CD4-positive, alpha-beta T cell treated with Interleukin-15 for 4 hours (primary cell): ENCODE data around the gene KDELR1.

ENCODE experiments used
- DNase-seq: peaks from one replicate; pipeline ENCODE4 v3.0.0-alpha.2; 2020; ENCODE audit warnings: low spot score

Gene KDELR1

DNA sequence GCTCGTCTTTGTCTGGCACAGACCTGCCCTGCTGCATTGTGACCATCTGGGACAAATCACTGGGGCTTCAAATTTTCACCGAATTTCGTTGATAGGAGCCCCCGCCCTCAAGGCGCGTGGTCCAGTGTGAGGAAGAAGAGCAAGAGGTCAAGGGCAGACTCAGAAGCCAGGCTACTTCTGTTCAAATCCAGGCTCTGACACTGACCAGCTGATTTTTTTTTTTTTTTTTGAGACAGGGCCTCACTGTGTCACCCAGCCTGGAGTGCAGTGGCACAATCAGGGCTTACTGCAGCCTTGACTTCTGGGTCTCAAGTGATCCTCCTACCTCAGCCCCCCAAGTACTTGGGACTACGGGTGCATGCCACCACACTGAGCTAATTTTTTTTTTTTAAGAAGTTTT, 20.0 kb downstream of the KDELR1 start:
- no peak for DNase-seq

DNA sequence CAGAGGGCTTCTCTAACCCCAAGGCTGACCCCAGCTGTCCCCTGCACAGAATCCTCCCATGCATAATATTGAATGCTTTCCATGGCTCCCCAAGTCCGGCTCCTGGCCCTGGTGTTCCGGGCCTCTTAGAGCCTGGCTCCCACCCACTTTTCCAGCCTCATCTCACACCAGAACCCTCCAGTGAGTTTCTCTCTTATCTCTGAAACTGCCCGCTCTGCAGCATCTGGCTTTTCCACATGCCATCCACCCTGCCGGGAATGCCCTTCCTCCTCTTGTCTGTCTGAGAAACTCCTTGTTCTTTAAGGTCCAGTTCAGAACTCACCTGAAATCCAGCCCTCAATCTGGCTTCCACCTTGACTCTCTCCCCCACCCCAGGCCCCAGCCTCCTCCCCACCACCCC, 20.4 kb downstream of the KDELR1 start:
- DNase-seq, result no peak

DNA sequence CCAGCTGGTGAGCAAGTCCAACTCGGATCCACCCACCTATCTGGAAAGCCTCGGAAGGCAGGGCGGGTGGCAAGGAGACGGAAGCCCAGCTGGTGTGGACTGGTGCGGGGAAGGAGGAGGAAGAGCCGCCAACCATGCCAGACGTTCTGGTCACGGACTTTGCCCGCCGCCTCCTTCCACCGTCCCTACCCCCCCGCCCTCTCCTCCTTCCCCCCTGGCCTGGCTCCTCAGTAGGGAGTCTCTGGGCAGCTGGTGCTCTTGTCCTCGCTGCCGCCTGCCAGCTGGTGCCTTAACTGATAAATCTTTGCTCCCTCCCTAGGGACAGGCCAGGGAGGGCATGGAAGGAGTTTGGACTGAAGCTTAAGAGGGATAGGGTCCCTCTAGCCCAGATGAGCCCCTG, 22.4 kb downstream of the KDELR1 start:
- no peak for DNase-seq

DNA sequence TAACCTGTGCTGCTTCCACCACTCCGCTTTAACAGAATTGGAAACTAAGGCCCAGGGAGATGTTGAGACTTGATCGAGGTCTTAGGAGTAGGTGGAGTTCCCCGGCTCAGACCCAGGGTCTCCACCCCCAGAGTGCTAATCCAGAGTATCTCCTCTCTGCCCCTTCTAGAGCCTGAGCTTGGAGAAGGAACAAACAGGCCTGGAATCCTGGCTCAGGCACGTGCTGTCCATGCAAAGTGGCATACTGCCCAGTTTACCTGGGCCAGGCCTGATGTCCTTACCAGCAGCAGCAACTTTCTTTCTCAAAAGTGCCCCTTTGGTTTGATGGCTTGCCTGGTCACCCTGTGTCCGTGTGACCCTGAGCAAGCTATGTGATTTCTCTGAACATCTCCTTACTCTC, 23.5 kb downstream of the KDELR1 start:
- DNase-seq, result no peak

DNA sequence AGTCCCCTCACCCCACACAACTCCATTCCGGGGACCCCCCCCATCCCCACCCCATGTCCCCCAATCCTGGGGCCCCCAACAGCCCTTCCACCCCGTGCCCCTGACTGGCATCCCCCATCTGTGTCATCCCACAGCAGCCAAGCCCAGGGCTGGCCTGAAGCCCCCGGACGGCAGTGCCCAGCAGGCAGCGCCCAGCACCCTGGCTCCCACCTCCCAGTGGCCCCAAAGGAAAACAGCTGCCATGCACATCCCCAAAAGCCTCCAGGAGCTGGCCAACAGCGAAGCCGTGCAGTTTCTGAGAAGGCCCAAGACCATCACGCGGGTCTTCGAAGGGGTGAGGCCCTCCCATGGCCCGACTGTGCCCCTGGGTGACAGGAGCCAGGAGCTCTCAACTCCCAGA, 25.7 kb downstream of the KDELR1 start:
- no peak for DNase-seq

DNA sequence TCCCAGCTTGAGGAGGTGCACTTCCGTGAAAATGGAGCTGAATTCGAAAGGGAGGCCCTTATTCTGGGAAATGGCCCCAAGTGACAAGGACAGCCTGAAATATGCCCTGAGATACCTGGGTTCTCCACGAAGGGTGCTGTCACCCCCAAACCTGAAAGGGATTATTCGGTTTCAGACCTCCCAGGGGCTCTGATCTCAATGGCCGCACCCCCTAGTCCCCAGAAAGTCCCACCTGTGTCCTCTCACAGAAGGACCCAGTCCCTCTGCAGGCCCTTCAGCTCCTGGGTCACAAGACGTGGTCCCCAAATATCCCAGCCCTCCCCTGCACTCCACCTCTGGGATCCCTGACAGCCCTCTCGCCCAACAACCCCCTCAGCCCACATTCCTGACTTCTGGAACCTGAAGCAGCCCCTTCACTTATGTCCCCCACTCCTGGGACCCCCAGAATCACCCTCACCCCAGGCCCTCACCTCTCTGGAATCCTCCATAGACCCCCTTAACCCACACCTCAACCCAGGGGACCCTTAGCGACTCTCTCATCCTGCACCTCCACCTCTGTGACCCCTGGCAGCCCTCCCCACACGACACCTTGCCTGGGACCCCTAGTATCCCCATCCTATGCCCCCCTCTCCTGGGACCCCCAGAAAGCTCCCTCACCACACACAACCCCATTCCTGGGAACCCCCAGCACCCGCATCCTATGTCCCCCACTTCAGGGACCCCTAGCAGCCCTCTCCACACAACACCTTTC, 26.6 kb downstream of the KDELR1 start:
- DNase-seq, result no peak

DNA sequence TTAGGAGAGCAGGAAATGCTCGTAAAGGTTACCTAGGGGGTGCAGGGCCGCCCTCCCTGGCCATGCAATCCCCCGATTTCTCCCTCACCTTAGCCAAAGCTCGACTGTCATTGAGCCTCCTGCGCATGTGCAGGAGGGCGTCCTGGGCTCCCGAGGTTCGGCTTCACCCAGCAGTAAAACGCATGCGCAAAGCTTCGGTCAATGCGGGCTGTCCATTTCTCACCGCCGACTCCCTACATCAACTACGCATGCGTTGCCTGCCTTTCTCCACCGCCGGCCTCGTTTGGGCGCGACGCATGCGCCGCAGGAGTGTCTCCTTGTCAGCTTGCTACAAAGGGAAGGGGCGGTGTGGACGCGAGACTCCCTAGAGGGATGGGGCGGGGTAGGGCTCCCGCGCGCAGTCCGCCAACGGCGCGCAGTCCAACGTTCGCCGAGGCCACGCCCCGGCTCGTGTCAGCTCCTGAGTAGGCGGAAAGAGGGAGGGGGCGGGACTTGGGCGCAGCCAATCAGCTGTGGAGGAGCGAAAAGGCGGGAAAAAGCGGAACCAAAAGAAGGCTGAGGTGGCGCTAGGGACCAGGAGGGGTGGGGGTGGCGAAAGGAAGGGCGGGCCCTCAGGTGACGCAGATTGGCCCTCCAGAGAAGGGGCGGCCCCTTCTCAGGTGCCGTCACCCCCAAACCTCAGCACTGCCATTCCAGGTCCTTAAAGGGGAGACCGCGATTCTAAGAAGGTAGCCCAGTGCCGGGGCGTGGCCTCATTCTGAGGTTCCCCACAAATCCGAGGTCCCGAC, 27.3 kb downstream of the KDELR1 start, which contains the start of the genes SYNGR4 and TMEM143:
Gene SYNGR4 (plus strand): TSS at position 558 of the 788 bp plus-strand sequence. CDS start 1,476 bp downstream, outside the sequence.
Gene TMEM143 (minus strand): TSS at position 131 of the 788 bp plus-strand sequence. CDS start 20 bp downstream, at position 111.
- peak; percentile 99 for DNase-seq

DNA sequence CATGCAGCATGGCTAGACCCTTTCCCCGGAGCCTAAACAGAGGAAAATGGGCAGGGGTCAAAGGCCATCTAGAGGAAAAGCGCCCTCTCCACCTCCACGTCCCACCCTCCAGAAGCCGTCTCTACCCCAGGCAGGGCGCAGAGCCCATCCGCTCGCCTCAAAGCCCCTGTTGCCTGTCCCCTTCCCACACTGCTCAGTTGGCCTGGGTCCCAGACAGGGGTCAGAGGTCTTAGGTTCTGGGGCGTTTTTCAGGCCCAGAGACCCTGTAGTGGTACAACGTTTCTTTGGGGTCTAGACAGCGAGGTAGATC, 27.9 kb downstream of the KDELR1 start:
- no peak for DNase-seq

DNA sequence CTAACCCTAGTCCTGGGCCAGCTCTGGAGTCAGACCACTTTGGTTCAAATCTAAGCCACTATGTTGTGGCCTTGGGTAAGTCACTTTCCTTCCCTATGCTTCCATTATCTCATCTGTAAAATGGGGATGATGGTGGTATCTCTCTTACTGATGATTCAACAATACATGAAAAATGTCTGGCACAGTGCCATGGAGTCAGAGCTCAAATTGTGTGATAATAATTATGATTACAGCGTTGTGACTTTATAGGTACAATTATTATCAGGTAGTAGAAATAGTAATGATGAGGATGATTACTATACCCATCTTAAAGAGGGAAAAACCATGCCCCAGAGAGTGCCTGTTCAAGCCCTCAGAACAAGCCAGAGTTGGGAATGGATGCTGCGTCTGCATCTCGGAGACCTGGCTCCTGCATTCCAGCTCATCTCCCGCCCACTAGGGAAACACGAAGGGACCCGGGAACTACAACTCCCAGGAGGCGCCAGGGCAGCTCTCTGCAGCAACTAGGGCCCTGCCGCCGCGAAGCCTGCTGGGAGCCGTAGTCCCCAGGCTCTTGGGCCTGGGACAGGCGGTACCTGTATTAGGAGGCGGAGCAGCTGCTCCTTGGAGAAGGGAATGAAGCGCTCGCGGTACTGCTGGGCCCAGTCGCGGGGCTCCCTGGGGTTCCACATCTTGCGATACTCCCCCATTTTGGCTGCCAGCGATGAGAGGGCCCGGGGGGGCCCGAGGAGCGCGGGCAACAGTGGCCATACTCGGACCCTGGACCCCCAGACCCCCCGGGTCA, 28.4 kb downstream of the KDELR1 start:
- peak; percentile 88 for DNase-seq

DNA sequence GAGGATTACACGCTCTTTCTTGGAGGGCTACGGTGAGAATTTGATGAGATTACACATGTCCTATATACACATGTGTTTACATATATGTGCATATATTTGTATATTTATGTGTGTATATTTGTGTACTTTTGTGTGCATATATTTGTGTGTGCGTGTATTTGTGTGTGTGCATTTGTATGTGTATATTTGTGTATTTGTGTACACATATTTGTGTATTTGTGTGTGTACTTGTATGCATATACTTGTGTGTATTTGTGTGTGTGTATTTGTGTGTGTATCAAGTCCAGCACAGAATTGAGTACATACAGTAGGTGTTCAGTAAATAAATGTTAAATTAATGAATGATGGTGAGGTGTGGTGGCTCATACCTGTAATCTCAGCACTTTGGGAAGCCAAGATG, 29.4 kb downstream of the KDELR1 start:
- no peak for DNase-seq

DNA sequence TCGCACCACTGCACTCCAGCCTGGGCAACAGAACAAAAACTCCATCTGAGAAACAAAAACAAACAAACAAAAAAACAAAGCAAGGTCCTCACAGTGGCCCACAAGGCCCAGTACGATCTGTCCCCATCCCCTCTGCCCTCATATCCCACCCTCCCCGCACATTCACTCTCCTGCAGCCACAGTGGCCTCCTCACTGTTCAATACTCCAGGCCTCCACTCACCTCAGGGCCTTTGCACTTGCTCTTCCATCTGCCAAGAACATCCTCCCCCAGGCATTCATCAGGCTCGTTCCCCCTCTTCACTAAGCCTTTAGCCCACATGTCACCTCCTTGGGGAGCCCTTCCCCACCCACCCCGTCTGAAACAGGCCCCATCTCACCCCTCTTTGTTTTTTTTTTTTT, 32.2 kb downstream of the KDELR1 start:
- DNase-seq, result no peak

DNA sequence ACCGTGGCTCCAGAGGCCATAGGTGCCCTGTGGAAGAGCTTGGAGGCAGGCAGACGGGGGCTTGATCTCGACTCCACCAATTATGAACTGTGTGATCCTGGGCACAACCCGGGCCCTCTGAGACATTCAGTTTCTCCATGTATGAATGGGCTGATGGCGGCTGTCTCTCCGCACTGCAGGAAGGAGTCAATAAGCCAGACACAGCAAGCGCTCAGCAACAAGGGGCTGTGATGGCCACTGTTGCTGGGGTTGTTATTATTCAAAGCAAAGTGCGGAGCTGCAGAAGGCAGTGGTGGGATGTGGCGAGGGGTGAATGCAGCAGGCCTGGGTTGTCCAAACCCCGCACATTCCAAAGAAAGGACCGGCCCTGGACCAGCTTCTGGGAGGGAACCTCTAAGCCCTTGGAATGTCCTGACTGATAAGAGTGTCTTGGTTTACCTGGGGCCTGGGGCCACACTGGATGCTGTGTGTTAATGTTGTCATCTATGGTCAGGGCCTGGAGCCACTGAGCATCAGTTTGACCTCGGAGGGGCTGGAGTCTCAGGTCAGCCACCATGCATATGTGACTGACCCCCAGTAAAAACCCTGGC, 35.9 kb downstream of the KDELR1 start:
- no peak for DNase-seq

DNA sequence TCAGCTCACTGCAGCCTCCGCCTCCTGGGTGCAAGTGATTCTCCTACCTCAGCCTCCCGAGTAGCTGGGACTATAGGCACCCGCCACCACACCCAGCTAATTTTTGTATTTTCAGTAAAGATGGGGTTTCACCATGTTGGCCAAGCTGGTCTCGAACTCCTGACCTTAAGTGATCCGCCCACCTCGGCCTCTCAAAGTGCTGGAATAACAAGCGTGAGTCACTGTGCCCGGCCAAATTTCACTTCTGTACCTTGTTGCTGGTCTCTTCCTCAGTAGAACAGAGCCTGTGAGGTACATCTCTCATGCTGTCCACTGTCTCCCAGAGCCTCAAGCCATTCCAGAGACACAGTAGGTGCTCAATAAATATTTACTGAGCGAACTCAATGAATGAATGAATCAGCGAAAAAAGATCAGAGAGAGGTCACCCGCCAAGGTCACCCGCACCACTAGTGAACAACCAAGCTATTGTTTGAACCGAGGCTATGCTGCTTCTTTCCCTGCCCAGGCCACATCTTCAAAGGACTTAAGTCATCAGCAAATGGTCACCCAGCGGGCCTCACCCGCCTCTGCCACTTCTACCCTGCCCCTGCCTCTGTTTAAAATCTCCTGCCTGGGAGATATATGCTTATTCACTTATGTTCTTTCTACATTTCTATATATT, 36.9 kb downstream of the KDELR1 start:
- no peak for DNase-seq

DNA sequence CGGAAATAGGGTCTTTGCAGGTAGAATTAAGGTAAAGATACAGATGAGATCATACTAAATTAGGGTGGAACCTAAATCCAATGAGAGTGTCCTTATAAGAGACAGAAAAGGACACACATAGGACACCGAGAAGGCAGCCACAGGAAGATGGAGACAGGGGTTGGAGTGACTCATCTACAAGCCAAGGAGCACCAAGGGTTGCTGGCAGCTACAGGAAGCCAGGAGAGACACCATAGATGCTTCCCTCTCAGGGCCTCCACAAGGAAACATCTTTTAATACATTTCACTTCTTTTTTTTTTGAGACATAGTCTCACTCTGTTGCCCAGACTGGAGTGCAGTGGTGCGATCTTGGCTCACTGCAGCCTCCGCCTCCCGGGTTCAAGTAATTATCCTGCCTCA, 37.7 kb downstream of the KDELR1 start:
- no peak for DNase-seq

DNA sequence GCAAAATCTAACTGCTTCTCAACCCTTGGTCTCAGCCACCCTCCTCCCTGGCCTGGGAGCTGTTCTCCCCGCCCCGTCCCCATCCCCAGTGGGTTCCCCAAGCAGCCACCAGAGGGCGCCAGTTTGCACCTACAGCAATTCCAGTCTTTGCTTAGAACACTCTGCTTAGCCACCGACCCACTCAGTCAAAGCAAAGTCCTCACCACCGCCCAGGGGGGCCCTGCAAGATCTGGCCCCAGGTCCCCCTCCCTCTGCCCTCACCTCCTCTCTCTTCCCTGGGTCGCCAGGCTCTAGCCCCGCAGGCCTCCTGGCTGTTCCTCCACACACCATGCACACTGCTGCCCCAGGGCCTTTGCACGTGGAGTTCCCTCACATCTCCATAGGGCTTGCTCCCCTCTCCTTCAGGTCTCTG, 40.0 kb downstream of the KDELR1 start:
- peak; percentile 76 for DNase-seq

DNA sequence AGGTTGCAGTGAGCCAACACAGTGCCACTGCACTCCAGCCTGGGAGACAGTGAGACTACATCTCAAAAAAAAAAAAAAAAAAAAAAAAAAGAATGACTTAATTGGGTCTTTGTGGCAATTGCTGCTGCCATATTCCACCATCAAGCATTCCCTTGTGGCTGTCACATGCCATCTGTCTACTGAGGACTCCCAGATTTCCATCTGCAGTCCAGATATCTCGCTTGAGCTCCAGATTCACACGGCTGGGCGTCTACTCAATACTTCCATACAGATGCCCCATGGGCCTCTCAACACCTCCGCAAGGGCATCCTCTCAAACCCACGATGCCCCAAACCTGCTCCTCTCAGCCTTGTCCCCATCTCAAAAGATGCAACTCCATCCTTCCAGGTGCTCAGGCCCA, 40.5 kb downstream of the KDELR1 start:
- no peak for DNase-seq

DNA sequence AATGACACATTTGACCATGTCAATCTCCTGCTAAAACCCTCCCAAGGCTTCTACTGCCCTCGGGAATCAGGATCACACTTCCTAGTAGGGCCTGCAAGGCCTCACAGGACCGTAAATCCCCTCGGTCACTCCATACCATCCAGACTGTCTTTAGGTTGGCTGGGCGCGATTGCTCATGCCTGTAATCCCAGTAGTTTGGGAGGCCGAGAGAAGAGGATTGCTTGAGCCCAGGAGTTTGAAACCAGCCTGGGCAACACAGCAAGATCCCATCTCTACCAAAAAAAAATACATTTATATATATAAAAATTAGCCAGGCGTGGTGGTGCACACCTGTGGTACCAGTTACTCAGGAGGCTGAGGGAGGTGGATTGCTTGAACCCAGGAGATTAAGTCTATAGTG, 42.6 kb downstream of the KDELR1 start:
- DNase-seq, result no peak

DNA sequence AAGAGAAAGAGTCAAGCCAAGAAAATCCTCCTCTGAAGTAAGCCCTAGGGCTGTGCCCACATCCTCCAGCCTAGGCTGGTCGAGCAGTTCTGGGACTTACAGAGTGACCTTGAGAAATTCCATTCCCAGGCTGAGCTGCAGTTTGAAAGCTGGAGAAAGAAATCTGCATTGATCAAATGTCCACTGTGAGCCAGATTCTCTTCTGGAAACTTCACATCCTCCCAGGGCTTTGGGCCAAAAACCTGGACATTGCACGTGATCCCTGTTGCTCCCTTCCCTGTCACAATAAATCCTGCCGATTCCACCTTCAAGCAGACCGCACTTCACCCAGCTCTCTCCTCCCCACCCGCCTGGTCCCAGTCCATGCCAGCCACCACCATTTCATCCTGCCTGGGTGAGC, 43.3 kb downstream of the KDELR1 start:
- no peak for DNase-seq

DNA sequence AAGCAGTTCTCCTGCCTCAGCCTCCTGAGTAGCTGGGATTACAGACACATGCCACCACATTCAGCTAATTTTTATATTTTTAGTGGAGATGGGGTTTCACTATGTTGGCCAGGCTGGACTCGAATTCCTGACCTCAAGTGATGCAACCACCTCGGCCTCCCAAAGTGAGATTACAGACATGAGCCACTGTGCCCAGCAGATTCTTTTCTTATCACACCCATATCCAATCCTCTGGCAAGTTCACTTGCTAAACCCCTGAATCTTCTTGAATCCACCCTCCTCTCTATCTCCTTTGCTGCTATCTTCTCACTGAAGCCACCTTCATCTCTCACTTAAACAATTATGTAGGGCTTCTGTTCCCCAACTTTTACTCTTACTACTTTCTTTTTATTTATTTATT, 45.2 kb downstream of the KDELR1 start:
- DNase-seq, result no peak

DNA sequence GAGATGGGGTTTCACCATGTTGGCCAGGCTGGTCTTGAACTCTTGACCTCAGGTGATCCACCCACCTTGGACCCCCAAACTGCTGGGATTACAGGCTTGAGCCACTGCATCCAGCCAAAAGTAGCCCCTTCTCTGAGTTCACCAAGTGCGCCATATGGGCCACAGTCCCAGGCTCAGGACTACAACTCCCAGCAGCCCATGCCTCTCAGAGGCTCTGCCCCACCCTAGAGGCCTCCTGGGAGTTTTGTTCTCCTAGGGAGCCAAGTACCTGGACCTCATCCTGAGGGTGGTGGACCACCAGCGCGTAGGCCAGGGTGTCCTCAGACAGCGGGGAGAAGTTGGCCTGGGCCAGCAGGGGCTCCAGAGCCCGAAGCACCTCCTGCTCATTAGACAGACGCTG, 46.5 kb downstream of the KDELR1 start:
- no peak for DNase-seq

DNA sequence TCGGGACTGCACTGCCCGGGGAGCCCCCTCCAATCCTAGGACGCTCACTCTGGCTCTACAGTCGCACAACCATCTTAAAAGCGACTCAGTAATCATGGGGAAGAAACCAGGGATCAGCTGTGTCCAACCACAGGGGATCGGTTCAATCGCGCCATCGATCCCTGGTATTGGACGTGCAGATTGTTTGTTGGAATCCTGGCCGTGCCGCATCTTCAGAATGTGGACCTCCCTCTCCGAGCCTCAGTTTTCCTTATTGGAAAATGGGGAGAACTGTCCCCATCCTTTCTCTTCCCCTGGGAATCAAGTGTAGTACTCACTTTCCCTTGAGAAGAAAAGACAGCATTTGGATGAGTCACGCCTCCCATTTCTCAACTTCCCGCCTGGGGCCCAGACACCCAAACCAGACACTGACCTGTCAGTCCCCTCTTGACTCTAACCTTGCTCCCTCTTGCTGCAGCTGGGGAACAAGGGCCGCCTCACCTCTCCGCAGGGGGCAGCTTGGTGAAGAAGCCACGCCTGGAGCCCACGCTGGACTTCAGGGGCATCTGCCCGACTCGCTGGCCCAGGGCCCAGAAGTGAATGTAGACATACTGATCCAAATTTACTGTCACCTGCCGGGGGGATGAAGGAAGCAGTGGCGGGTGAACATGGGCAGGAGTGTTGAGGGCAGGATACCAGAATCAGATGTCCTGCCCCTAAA, 48.4 kb downstream of the KDELR1 start:
- DNase-seq, result no peak
